ENCODE measurements around the gene TKT. TPM values are rescaled to one million over a fixed set of nuclear protein-coding genes. Genes with fewer than 3 reads are reported as not detected.
A peak's percentile ranks its signal among the peaks of the same experiment; 100 is the strongest.

TKT gene
- total and polyA plus RNA-seq, 2 of the 13 experiments (the other 11 are each of a cell fraction or from before 2014, with no cell fraction given) = 150 to 238 TPM

- TF ChIP-seq BCLAF1 (IDR thresholded peaks at IDR 0.05) (no peak), ZNF33A (CRISPR knock-in tag; IDR thresholded peaks at IDR 0.05; ENCODE audit: borderline replicate concordance) (no peak), TAF1 (CRISPR knock-in tag; IDR thresholded peaks at IDR 0.05) (peak; percentile 78), ZNF263 (CRISPR knock-in tag; IDR thresholded peaks at IDR 0.05) (no peak), AHR (CRISPR knock-in tag; IDR thresholded peaks at IDR 0.05) (no peak), ZKSCAN1 (IDR thresholded peaks at IDR 0.05; ENCODE audit: low read length) (no peak), FOXP1 (IDR thresholded peaks at IDR 0.05) (no peak), FOXP1 (CRISPR knock-in tag; IDR thresholded peaks at IDR 0.05) (no peak), MTERF4 (CRISPR knock-in tag; IDR thresholded peaks at IDR 0.05) (no peak), HOXA5 (CRISPR knock-in tag; IDR thresholded peaks at IDR 0.05) (0 out of 2 replicates have a peak, but pooled peaks have one; percentile 24), ZNF564 (CRISPR knock-in tag; IDR thresholded peaks at IDR 0.05) (no peak), THAP7 (CRISPR knock-in tag; IDR thresholded peaks at IDR 0.05) (no peak), ZNF776 (CRISPR knock-in tag; IDR thresholded peaks at IDR 0.05) (no peak; the same call in 1 of the 2 replicates), ZNF615 (CRISPR knock-in tag; IDR thresholded peaks at IDR 0.05; ENCODE audit: borderline replicate concordance) (no peak), TMF1 (CRISPR knock-in tag; IDR thresholded peaks at IDR 0.05; ENCODE audit: low read depth) (no peak), FIP1L1 (IDR thresholded peaks at IDR 0.05; ENCODE audit: borderline replicate concordance, insufficient read depth, low read depth, low read length) (no peak), KLF15 (CRISPR knock-in tag; IDR thresholded peaks at IDR 0.05; ENCODE audit: borderline replicate concordance) (no peak)
- TF ChIP-seq, protein P1, sequence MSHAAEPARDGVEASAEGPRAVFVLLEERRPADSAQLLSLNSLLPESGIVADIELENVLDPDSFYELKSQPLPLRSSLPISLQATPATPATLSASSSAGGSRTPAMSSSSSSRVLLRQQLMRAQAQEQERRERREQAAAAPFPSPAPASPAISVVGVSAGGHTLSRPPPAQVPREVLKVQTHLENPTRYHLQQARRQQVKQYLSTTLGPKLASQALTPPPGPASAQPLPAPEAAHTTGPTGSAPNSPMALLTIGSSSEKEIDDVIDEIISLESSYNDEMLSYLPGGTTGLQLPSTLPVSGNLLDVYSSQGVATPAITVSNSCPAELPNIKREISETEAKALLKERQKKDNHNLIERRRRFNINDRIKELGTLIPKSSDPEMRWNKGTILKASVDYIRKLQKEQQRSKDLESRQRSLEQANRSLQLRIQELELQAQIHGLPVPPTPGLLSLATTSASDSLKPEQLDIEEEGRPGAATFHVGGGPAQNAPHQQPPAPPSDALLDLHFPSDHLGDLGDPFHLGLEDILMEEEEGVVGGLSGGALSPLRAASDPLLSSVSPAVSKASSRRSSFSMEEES (CRISPR knock-in tag; IDR thresholded peaks at IDR 0.05) = no peak
- TF ChIP-seq, protein P2, sequence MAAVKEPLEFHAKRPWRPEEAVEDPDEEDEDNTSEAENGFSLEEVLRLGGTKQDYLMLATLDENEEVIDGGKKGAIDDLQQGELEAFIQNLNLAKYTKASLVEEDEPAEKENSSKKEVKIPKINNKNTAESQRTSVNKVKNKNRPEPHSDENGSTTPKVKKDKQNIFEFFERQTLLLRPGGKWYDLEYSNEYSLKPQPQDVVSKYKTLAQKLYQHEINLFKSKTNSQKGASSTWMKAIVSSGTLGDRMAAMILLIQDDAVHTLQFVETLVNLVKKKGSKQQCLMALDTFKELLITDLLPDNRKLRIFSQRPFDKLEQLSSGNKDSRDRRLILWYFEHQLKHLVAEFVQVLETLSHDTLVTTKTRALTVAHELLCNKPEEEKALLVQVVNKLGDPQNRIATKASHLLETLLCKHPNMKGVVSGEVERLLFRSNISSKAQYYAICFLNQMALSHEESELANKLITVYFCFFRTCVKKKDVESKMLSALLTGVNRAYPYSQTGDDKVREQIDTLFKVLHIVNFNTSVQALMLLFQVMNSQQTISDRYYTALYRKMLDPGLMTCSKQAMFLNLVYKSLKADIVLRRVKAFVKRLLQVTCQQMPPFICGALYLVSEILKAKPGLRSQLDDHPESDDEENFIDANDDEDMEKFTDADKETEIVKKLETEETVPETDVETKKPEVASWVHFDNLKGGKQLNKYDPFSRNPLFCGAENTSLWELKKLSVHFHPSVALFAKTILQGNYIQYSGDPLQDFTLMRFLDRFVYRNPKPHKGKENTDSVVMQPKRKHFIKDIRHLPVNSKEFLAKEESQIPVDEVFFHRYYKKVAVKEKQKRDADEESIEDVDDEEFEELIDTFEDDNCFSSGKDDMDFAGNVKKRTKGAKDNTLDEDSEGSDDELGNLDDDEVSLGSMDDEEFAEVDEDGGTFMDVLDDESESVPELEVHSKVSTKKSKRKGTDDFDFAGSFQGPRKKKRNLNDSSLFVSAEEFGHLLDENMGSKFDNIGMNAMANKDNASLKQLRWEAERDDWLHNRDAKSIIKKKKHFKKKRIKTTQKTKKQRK (IDR thresholded peaks at IDR 0.05; ENCODE audit: low read length) = no peak
Observed at GRCh38 chr3:53269888-53270880, 14.4 kb upstream of the TKT start (continued).
